Measurements from ENCODE around the gene COQ3.

Gene COQ3

GRCh38 chr6:99359800-99360199, 34.2 kb downstream of the COQ3 start:
- Histone ChIP-seq H3K9me3 (ENCODE audit: low read length) (no peaks in the 10 kb centered on the region), H3K27ac (ENCODE audit: low read depth, low read length, poor library complexity, severe bottlenecking) (no peak overlapping the region), H3K9me2 (ENCODE audit: low read depth, low read length) (no peaks in the 10 kb centered on the region), H2AFZ (ENCODE audit: low read length) (no peak overlapping the region), H3K4me3 (ENCODE audit: low read depth, low read length, poor library complexity, severe bottlenecking) (no peak overlapping the region), H3K4me2 (ENCODE audit: low read length) (no peak overlapping the region), H3K36me3 (ENCODE audit: insufficient read depth, low read length) (no peaks in the 10 kb centered on the region), H3K79me2 (ENCODE audit: insufficient read depth, low read length) (no peaks in the 10 kb centered on the region), H3K9ac (ENCODE audit: low read length) (no peak overlapping the region), H4K20me1 (ENCODE audit: insufficient read depth, low read length) (no peaks in the 10 kb centered on the region), H3K4me1 (ENCODE audit: insufficient read depth, low read length, severe bottlenecking) (no peaks in the 10 kb centered on the region), H3K27me3 (ENCODE audit: insufficient read depth, low read length) (no peaks in the 10 kb centered on the region), H3F3A (ENCODE audit: insufficient read depth, low read length) (no peaks in the 10 kb centered on the region)
- TF ChIP-seq CTCF (IDR thresholded peaks at IDR 0.05; ENCODE audit: low read length) (no peak), EZH2 (IDR thresholded peaks at IDR 0.05; ENCODE audit: borderline replicate concordance, low read length) (no peak)

- Histone ChIP-seq H3K9me2 (ENCODE audit: low read depth, low read length) (no peaks in the 10 kb centered on the region), H3K9me3 (ENCODE audit: low read length) (no peaks in the 10 kb centered on the region), H3K27ac (ENCODE audit: low read depth, low read length, poor library complexity, severe bottlenecking) (no peak overlapping the region), H3K79me2 (ENCODE audit: insufficient read depth, low read length) (no peaks in the 10 kb centered on the region), H3K4me3 (ENCODE audit: low read depth, low read length, poor library complexity, severe bottlenecking) (no peak overlapping the region), H3K4me2 (ENCODE audit: low read length) (no peak overlapping the region), H4K20me1 (ENCODE audit: insufficient read depth, low read length) (no peaks in the 10 kb centered on the region), H3K27me3 (ENCODE audit: insufficient read depth, low read length) (no peaks in the 10 kb centered on the region), H2AFZ (ENCODE audit: low read length) (no peak overlapping the region), H3F3A (ENCODE audit: insufficient read depth, low read length) (no peaks in the 10 kb centered on the region), H3K9ac (ENCODE audit: low read length) (no peak overlapping the region), H3K4me1 (ENCODE audit: insufficient read depth, low read length, severe bottlenecking) (no peaks in the 10 kb centered on the region), H3K36me3 (ENCODE audit: insufficient read depth, low read length) (no peaks in the 10 kb centered on the region)
- TF ChIP-seq EZH2 (IDR thresholded peaks at IDR 0.05; ENCODE audit: borderline replicate concordance, low read length) (no peak), CTCF (IDR thresholded peaks at IDR 0.05; ENCODE audit: low read length) (no peak)
These were observed 37.4 kb downstream of the COQ3 start for GRCh38 chr6:99356641-99357040.

GRCh38 chr6:99354983-99355382, 39.0 kb downstream of the COQ3 start:
- Histone ChIP-seq H3K9ac (ENCODE audit: low read length) (no peak overlapping the region), H2AFZ (ENCODE audit: low read length) (no peak overlapping the region), H3K4me3 (ENCODE audit: low read depth, low read length, poor library complexity, severe bottlenecking) (no peak overlapping the region), H3K27ac (ENCODE audit: low read depth, low read length, poor library complexity, severe bottlenecking) (no peak overlapping the region), H3K4me2 (ENCODE audit: low read length) (no peak overlapping the region), H3F3A (ENCODE audit: insufficient read depth, low read length) (no peaks in the 10 kb centered on the region), H4K20me1 (ENCODE audit: insufficient read depth, low read length) (no peaks in the 10 kb centered on the region), H3K36me3 (ENCODE audit: insufficient read depth, low read length) (no peaks in the 10 kb centered on the region), H3K27me3 (ENCODE audit: insufficient read depth, low read length) (no peaks in the 10 kb centered on the region), H3K79me2 (ENCODE audit: insufficient read depth, low read length) (no peaks in the 10 kb centered on the region), H3K9me2 (ENCODE audit: low read depth, low read length) (no peaks in the 10 kb centered on the region), H3K9me3 (ENCODE audit: low read length) (no peaks in the 10 kb centered on the region), H3K4me1 (ENCODE audit: insufficient read depth, low read length, severe bottlenecking) (peaks cover under 1% of the 10 kb centered on the region)
- TF ChIP-seq EZH2 (IDR thresholded peaks at IDR 0.05; ENCODE audit: borderline replicate concordance, low read length) (no peak), CTCF (IDR thresholded peaks at IDR 0.05; ENCODE audit: low read length) (no peak)

All from OCI-LY1 (cell line).